HepG2 (cell line): ENCODE measurements around the gene DHX30. TPM values are rescaled to one million over a fixed set of nuclear protein-coding genes. Genes with fewer than 3 reads are reported as not detected.

Experiments used
- ATAC-seq: fragments of 200-7000 bp; cut with Tn5 transposase; 3 replicates; pipeline ENCODE4 v1.9.1; 2020; ENCODE audit warnings: mild to moderate bottlenecking, moderate library complexity
- BruUV-seq: library from RNA; stranded (reverse); fragments of 400-500 nt; replicated peaks from 2 replicates; lab custom pipeline; 2021; lab: Mats Ljungman, UMichigan
- CTCF ChIA-PET: fragments of 300-600 bp; formaldehyde crosslinking; extraction: SDS; loops from one replicate; lab custom pipeline; 2021; ENCODE audit warnings: low total read pairs, inconsistent platforms, low intra/inter-chr PET ratio; lab: Yijun Ruan, JAX
- POLR2A ChIA-PET: fragments of 350-600 bp; sonication (Branson Sonifier 250); formaldehyde crosslinking; loops from one replicate; lab custom pipeline; 2020; ENCODE audit warnings: antibody characterized with exemption, inconsistent platforms; lab: Yijun Ruan, JAX
- DNase-seq: peaks from one replicate; pipeline ENCODE4 v3.0.0-alpha.2; 2015; ENCODE audit warnings: low spot score
- FAIRE-seq: peaks from 3 replicates; lab custom pipeline; 2011; peaks lifted over from hg19 to GRCh38; lab: Jason Lieb, UNC
- H2AFZ ChIP-seq: one replicate; pipeline ENCODE4 v1.6.1; 2011; ENCODE audit warnings: low read length, inconsistent platforms
- H3K27ac ChIP-seq: fragments of 300-600 bp; 3 replicates; pipeline ENCODE4 v1.8.0; 2011; ENCODE audit warnings: mixed run types, mild to moderate bottlenecking, mixed read lengths, low read length, inconsistent platforms; ENCODE audit not compliant: insufficient read depth; ENCODE audit errors: extremely low read length
- H3K27me3 ChIP-seq, 2 experiments: fragments of 200-600 bp in 1 of 2; 2 replicates in 1 of 2; 3 replicates in 1 of 2; pipeline versions ENCODE4 v1.6.0 to v1.8.0; 2011; ENCODE audit warnings: low read length in 2 of 2, mild to moderate bottlenecking in 2 of 2, moderate library complexity in 2 of 2, inconsistent platforms in 1 of 2; ENCODE audit not compliant: insufficient read depth in 2 of 2, control insufficient read depth in 1 of 2
- H3K36me3 ChIP-seq, 2 experiments: fragments of 200-600 bp in 1 of 2; replicated peaks in 1 of 2; 2 replicates in 1 of 2; 3 replicates in 1 of 2; pipeline versions ENCODE4 v1.5.1 to v1.8.0; 2011; ENCODE audit warnings: low read length in 2 of 2, inconsistent platforms in 1 of 2; ENCODE audit not compliant: insufficient read depth in 2 of 2, control insufficient read depth in 1 of 2
- H3K4me1 ChIP-seq: 2 replicates; pipeline ENCODE4 v1.5.1; 2012; ENCODE audit warnings: low read length, inconsistent platforms; ENCODE audit not compliant: insufficient read depth
- H3K4me2 ChIP-seq: 2 replicates; pipeline ENCODE4 v1.6.0; 2011; ENCODE audit warnings: low read depth, low read length, inconsistent platforms
- H3K4me3 ChIP-seq, 3 experiments: fragments of 200-600 bp in 1 of 3; sonication (generic), shearing (Covaris generic) in 1 of 3; replicated peaks in 1 of 3; 2 replicates each; pipeline ENCODE4 v1.5.1; 2011 to 2016; ENCODE audit warnings: low read length in 3 of 3, inconsistent platforms in 2 of 3, low read depth in 2 of 3, mild to moderate bottlenecking in 2 of 3, control low read depth in 1 of 3, mixed read lengths in 1 of 3; ENCODE audit not compliant: insufficient read depth in 1 of 3
- H3K79me2 ChIP-seq: one replicate; pipeline ENCODE4 v1.6.1; 2011; ENCODE audit warnings: low read length, inconsistent platforms; ENCODE audit not compliant: insufficient read depth
- H3K9ac ChIP-seq: 2 replicates; pipeline ENCODE4 v1.6.0; 2011; ENCODE audit warnings: mild to moderate bottlenecking, low read depth, low read length, inconsistent platforms; ENCODE audit not compliant: insufficient read depth
- H3K9me3 ChIP-seq: 2 replicates; pipeline ENCODE4 v1.5.1; 2012; ENCODE audit warnings: mild to moderate bottlenecking, low read length
- H4K20me1 ChIP-seq: 2 replicates; pipeline ENCODE4 v1.6.0; 2011; ENCODE audit warnings: inconsistent platforms, mild to moderate bottlenecking, low read length, moderate library complexity; ENCODE audit not compliant: insufficient read depth
- ARID3A ChIP-seq: IDR thresholded peaks from 2 replicates; pipeline ENCODE4 v1.6.1; 2012; ENCODE audit warnings: low read depth, low read length, improper control_type of control experiment
- ASH2L ChIP-seq: fragments of 300-600, 200-600 bp; sonication (generic); IDR thresholded peaks from 2 replicates; pipeline ENCODE4 v1.7.0; 2017; ENCODE audit warnings: low read depth, mild to moderate bottlenecking, moderate library complexity, mixed read lengths, low read length; ENCODE audit not compliant: insufficient read length
- KAT7 ChIP-seq: IDR thresholded peaks from 2 replicates; pipeline ENCODE4 v1.6.1; 2018; ENCODE audit warnings: borderline replicate concordance, missing compliant biosample characterization
- MTERF4 ChIP-seq: sonication (generic); formaldehyde crosslinking; IDR thresholded peaks from 2 replicates; pipeline ENCODE4 v1.8.0; 2023; ENCODE audit warnings: mild to moderate bottlenecking, missing genetic modification reagents
- NR2F6 ChIP-seq, 2 experiments: IDR thresholded peaks; 2 replicates each; pipeline ENCODE4 v1.6.1; 2016; ENCODE audit warnings: antibody characterized with exemption in 1 of 2, mild to moderate bottlenecking in 1 of 2
- SOX6 ChIP-seq, 2 experiments: fragments of 450-650 bp in 1 of 2; sonication (generic) in 1 of 2; formaldehyde crosslinking in 1 of 2; IDR thresholded peaks; 2 replicates each; pipeline versions ENCODE4 v1.4.0 to v1.6.1; 2017 to 2020; ENCODE audit warnings: antibody characterized with exemption in 1 of 2, mild to moderate bottlenecking in 1 of 2, missing genetic modification reagents in 1 of 2
- SP1 ChIP-seq, 2 experiments: fragments of 450-650 bp in 1 of 2; sonication (generic) in 1 of 2; formaldehyde crosslinking in 1 of 2; IDR thresholded peaks; 2 replicates each; pipeline versions ENCODE4 v1.4.0 to v1.6.1; 2016 to 2020; ENCODE audit warnings: missing genetic modification reagents in 1 of 2
- YY1 ChIP-seq: IDR thresholded peaks from 2 replicates; pipeline ENCODE4 v1.6.1; 2011; ENCODE audit warnings: low read length, low read depth, moderate library complexity, mild to moderate bottlenecking; ENCODE audit not compliant: insufficient read depth, insufficient replicate concordance
- ZNF121 ChIP-seq: sonication (generic); formaldehyde crosslinking; IDR thresholded peaks from 2 replicates; pipeline ENCODE4 v1.5.0; 2020; ENCODE audit warnings: mild to moderate bottlenecking, missing genetic modification reagents
- ZNF580 ChIP-seq: IDR thresholded peaks from 2 replicates; pipeline ENCODE4 v1.6.1; 2016; ENCODE audit warnings: low read depth, borderline replicate concordance
- WGBS: methylation state at CpG from one replicate; pipeline ENCODE4 v1.1.6; 2017; ENCODE audit warnings: low lambda C conversion rate; 5-methylcytosine and 5-hydroxymethylcytosine counted together
- in situ Hi-C: cut with HindIII; loops from 2 replicates; pipeline ENCODE4 v1.10.0; 2017; ENCODE audit warnings: low pct_unique_long_range_greater_than_20kb; ENCODE audit not compliant: extremely low pct_ligation_motif_present
- intact Hi-C: fragments of 100-400 bp; cut with micrococcal nuclease; formaldehyde crosslinking; loops from one replicate; pipeline ENCODE4 v1.10.0; 2022; ENCODE audit not compliant: unreplicated experiment
- polyA plus RNA-seq, 8 experiments: library from polyadenylated mRNA; depleted of rRNA in 3 of 8; stranded (reverse) in 7 of 8; unstranded in 1 of 8; fragments of >200 nt; fragmentation: Illumina TruSeq in 4 of 8; extraction: Trizol in 4 of 8; gene quantifications; 2 replicates each; pipeline versions ENCODE4 v1.2.1 to v1.2.3, GENCODE V29; 2011 to 2016; ENCODE audit warnings: low read depth in 4 of 8, missing spikeins in 1 of 8, mixed read lengths in 1 of 8; ENCODE audit not compliant: insufficient read depth in 1 of 8
- total RNA-seq, 5 experiments: library from RNA; depleted of rRNA; stranded (reverse); fragments of >200 nt; fragmentation: Illumina TruSeq; extraction: Trizol; gene quantifications; 2 replicates each; pipeline ENCODE4 v1.2.3, GENCODE V29; 2016; ENCODE audit warnings: low read depth in 1 of 5

The DHX30 gene
- total and polyA plus RNA-seq, 2 of the 13 experiments (the other 11 are each of a cell fraction or from before 2014, with no cell fraction given) = 30.6 to 59.4 TPM

- in situ Hi-C loops = no loop called here
- no peak for FAIRE-seq
- ATAC-seq = no peak
Measured at GRCh38 chr3:47885168-47885567, 82.2 kb downstream of the DHX30 start.

More at GRCh38 chr3:47885168-47885567, 82.2 kb downstream of the DHX30 start:
- intact Hi-C loops = no loop called here
- no TSS peak for BruUV-seq
- DNase-seq = no peak
- TF ChIP-seq ZNF580 (CRISPR knock-in tag) (no peak), MTERF4 (CRISPR knock-in tag) (no peak), SOX6 (IDR thresholded peaks at IDR 0.05) (no peak), SOX6 (CRISPR knock-in tag; IDR thresholded peaks at IDR 0.05) (no peak), YY1 (no peak), ASH2L (no peak), ZNF121 (CRISPR knock-in tag) (peak; percentile 85), NR2F6 (IDR thresholded peaks at IDR 0.05) (peak; percentile 39; the same call in 1 of the 2 replicates), NR2F6 (CRISPR knock-in tag; IDR thresholded peaks at IDR 0.05) (no peak), KAT7 (CRISPR knock-in tag) (no peak), SP1 (IDR thresholded peaks at IDR 0.05) (no peak), SP1 (CRISPR knock-in tag; IDR thresholded peaks at IDR 0.05) (no peak), ARID3A (no peak)
- no peak overlapping the region for H3K9ac ChIP-seq
- CTCF ChIA-PET = no interaction called here
- H2AFZ ChIP-seq = no peak overlapping the region
- no peaks in the 10 kb centered on the region for H3K9me3 ChIP-seq
- H3K4me3 ChIP-seq = no peak overlapping the region
- H4K20me1 ChIP-seq = no peaks in the 10 kb centered on the region
- 100% methylated on average over 1 of the region's 1 CpG for WGBS
- no peaks in the 10 kb centered on the region; a peak in 1 of 5 replicates for H3K27me3 ChIP-seq
- no peaks in the 10 kb centered on the region for H3K4me1 ChIP-seq
- peaks cover 4 to 18% of the 10 kb centered on the region in 2 experiments; a peak in 4 of 5 replicates for H3K36me3 ChIP-seq
- H3K4me2 ChIP-seq = no peak overlapping the region
- POLR2A ChIA-PET = no interaction called here
- no peak overlapping the region for H3K27ac ChIP-seq
- H3K79me2 ChIP-seq = no peaks in the 10 kb centered on the region
